GM12891 (cell line): ENCODE measurements around the gene CDK9.

ENCODE experiments used
- POLR2A ChIP-seq: IDR thresholded peaks from 2 replicates; pipeline ENCODE4 v1.6.1; 2011; ENCODE audit warnings: low read depth, low read length, control low read depth
- POLR2AphosphoS5 ChIP-seq: IDR thresholded peaks from 2 replicates; pipeline ENCODE4 v1.6.1; 2011; ENCODE audit warnings: low read depth, low read length, control low read depth

GRCh38 chr9:127801955-127802575 is 16.2 kb downstream of the CDK9 start:
- no peak for TF ChIP-seq POLR2AphosphoS5
- no peak for TF ChIP-seq POLR2A
